GM12801 (cell line): ENCODE data around the gene ALDH1L2.

Source experiments
- CTCF ChIP-seq: IDR thresholded peaks from one replicate; pipeline ENCODE4 v1.5.1; 2011; ENCODE audit warnings: control low read depth; ENCODE audit not compliant: insufficient read length; ENCODE audit errors: extremely low read depth

The ALDH1L2 gene

DNA sequence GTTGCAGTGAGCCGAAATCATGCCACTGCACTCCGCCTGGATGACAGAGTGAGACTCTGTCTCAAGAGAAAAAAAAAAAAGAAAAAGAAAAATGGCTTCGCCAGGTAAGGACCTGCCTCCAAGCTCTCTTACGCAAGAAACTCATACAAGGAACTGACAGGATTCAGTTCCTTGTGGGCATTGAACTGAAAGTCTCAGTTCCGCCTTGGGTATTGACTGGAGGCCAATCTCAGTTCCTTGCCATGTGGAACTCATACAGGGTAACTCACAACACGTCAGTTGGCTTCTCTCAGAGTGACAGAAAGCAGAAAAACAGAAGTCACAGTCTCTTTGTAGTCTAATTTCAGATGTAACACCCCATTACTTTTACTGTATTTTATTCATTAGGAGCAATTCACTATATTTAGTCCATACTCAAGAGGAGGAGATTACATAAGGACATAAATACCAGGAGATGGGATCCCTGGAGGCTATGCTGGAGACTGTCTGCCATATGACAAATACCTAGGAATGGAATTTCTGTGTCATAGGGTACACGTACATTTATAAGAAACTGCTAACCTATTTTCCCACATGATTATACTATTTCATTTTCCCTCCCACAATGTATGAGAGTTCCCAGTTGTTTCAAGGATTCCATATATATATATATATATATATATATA lies 109.5 kb downstream of the ALDH1L2 start:
- TF ChIP-seq CTCF = no peak

DNA sequence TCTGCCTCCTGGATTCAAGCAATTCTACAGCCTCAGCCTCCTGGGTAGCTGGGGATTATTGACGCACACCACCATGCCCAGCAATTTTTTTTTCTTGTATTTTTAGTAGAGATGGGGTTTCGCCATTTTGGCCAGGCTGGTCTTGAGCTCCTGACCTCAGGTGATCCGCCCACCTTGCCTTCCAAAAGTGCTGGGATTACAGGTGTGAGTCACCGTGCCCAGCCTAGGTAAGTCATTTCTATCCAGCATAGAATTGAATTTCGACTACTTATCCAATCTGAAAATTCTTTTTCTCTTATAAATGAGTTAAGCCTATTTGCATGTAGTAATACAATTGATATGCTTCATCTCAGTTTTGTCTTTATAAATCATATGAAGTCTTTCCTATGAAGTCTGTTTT lies 111.0 kb downstream of the ALDH1L2 start:
- TF ChIP-seq CTCF = no peak

DNA sequence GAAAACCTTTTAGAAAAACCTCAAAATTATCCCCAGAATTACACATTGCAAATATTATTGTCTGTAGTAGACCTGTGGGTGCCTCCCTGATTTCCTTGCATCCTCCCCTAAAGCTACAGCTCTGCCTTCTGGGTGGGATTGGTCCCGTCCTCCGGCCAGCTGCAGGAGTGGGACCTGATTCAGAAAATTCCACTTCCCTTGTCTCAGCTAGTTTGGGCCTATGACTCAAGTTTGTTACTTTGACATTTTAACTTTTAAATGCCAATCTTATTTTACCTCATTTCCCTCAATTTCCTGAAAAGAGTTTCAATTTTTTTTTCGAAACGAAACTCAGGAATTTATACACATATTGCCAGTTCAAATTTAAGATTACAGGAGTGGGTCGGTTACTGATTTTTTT lies 113.0 kb downstream of the ALDH1L2 start:
- TF ChIP-seq CTCF = no peak
